Psoas muscle (tissue), 8 donors: ENCODE results near the gene VIPR2. TPM values are rescaled to one million over a fixed set of nuclear protein-coding genes. Genes with fewer than 3 reads are reported as not detected.
A peak's percentile ranks its signal among the peaks of the same experiment; 100 is the strongest.

Experiments
- ATAC-seq, 4 donors: fragments of 200-7000 bp; cut with Tn5 transposase; one replicate each; pipeline ENCODE4 v1.9.1; 2020; ENCODE audit warnings: moderate library complexity in 3 of 4, mild to moderate bottlenecking in 2 of 4
- DNase-seq, 2 donors: peaks; one replicate each; pipeline ENCODE4 v3.0.0-alpha.2; 2020
- H3K27ac ChIP-seq: fragments of 200-600 bp; one replicate; pipeline ENCODE4 v1.8.0; 2022
- H3K27me3 ChIP-seq, 3 donors: fragments of 200-600 bp in 1 of 3; one replicate each; pipeline versions ENCODE4 v1.6.1 to v1.8.0; 2013 to 2022; ENCODE audit warnings: low read length in 2 of 3, mild to moderate bottlenecking in 2 of 3, moderate library complexity in 1 of 3; ENCODE audit not compliant: insufficient read depth in 3 of 3
- H3K36me3 ChIP-seq, 2 donors: fragments of 200-600 bp in 1 of 2; one replicate each; pipeline versions ENCODE4 v1.6.1 to v1.8.0; 2013 to 2022; ENCODE audit warnings: low read depth in 1 of 2, mild to moderate bottlenecking in 1 of 2, moderate library complexity in 1 of 2; ENCODE audit not compliant: insufficient read depth in 1 of 2
- H3K4me1 ChIP-seq: fragments of 200-600 bp; one replicate; pipeline ENCODE4 v1.8.0; 2022
- H3K4me3 ChIP-seq: fragments of 200-600 bp; one replicate; pipeline ENCODE4 v1.8.0; 2022; ENCODE audit warnings: mild to moderate bottlenecking
- H3K9me3 ChIP-seq: fragments of 200-600 bp; one replicate; pipeline ENCODE4 v1.8.0; 2022
- CTCF ChIP-seq: fragments of 200-600 bp; IDR thresholded peaks from one replicate; pipeline ENCODE4 v1.8.0; 2022; ENCODE audit warnings: antibody characterized with exemption
- WGBS, 3 donors: extraction: QIAGEN DNeasy Blood & Tissue Kit; methylation state at CpG; one replicate each; pipeline versions ENCODE4 v1.1.6 to v1.1.7; 2013; 5-methylcytosine and 5-hydroxymethylcytosine counted together
- intact Hi-C, 2 donors: fragments of 100-400 bp; cut with DNase I; formaldehyde crosslinking; loops; one replicate each; pipeline versions ENCODE4 v1.11.0 to v1.14.2; 2022
- polyA plus RNA-seq, 3 donors: library from polyadenylated mRNA; stranded (reverse); fragments of 200-250 nt; gene quantifications; one replicate each; pipeline ENCODE4 v1.2.3, GENCODE V29; 2013
- total RNA-seq, 4 donors: library from RNA; stranded (reverse); fragmentation: NEBNext Ultra II Directional in 2 of 4; extraction: Animal tissue kit (Norgen Biotek cat#: 25700) in 2 of 4; gene quantifications; one replicate each; pipeline versions ENCODE4 v1.2.1 to v1.2.4, GENCODE V29; 2021 to 2023
- donor health status: healthy with polysubstance abuse.
- donor health status: DM: no; HTN: no; CAD: no; lungs with moderate emphysema.
- donor health status: Bipolar disorder and iron deficiency.
- donor health status: healthy.
- donor health status: DM: yes; HTN: yes; CAD: no.
- donor health status: DM: no; HTN: no; CAD: no.
- donor health status: DM: no; HTN: no; CAD: no.
- donor health status: DM: yes; HTN: yes; CAD: no.

Gene VIPR2
- total and polyA plus RNA-seq, 7 donors = 0.60 to 3.6 (median 2.4) TPM

GRCh38 chr7:158997471-158997870, 147.2 kb downstream of the VIPR2 start:
- peak in 1 of 4 donors; percentile 41 for ATAC-seq
- intact Hi-C loops = no loop called here
- peaks cover 3% of the 10 kb centered on the region for H3K9me3 ChIP-seq
- peak in 1 of 2 donors; percentile 50 for DNase-seq
- no peaks in the 10 kb centered on the region for H3K4me1 ChIP-seq
- no peak for TF ChIP-seq CTCF
- H3K27me3 ChIP-seq = peaks cover 0 to 38% (median 13%) of the 10 kb centered on the region in 3 donors
- H3K4me3 ChIP-seq = peak overlapping the region; percentile 18
- H3K36me3 ChIP-seq = no peaks in the 10 kb centered on the region
- 39 to 74% (median 66%) methylated on average over 22 of the region's 22 CpGs for WGBS, 3 donors
- H3K27ac ChIP-seq = no peak overlapping the region

- Histone ChIP-seq H3K27ac (no peak overlapping the region), H3K27me3 (peaks cover 0 to 42% (median 17%) of the 10 kb centered on the region in 3 donors), H3K36me3 (no peaks in the 10 kb centered on the region), H3K9me3 (peaks cover 3% of the 10 kb centered on the region), H3K4me1 (no peaks in the 10 kb centered on the region), H3K4me3 (peak overlapping the region; percentile 18)
- 20 to 58% (median 47%) methylated on average over 19 to 32 of the region's 32 CpGs for WGBS, 3 donors
- intact Hi-C loops = no loop called here
- ATAC-seq (peak in 1 of 4 donors; percentile 24), DNase-seq (no peak)
- TF ChIP-seq CTCF = no peak
These were observed 147.6 kb downstream of the VIPR2 start for GRCh38 chr7:158997110-158997453.

- no peak overlapping the region for H3K27ac ChIP-seq
- peaks cover 3% of the 10 kb centered on the region for H3K9me3 ChIP-seq
- intact Hi-C loops = no loop called here
- H3K27me3 ChIP-seq = peaks cover 0 to 48% (median 18%) of the 10 kb centered on the region in 3 donors
- no peak for TF ChIP-seq CTCF
- H3K36me3 ChIP-seq = no peaks in the 10 kb centered on the region
- no peaks in the 10 kb centered on the region for H3K4me1 ChIP-seq
- 72 to 84% (median 77%) methylated on average over 46 to 47 of the region's 47 CpGs for WGBS, 3 donors
- DNase-seq (no peak), ATAC-seq (no peak)
- H3K4me3 ChIP-seq = peak overlapping the region; percentile 18
These were observed 148.2 kb downstream of the VIPR2 start for GRCh38 chr7:158996214-158997109.

GRCh38 chr7:158995514-158995913, 149.2 kb downstream of the VIPR2 start:
- no peak overlapping the region for H3K27ac ChIP-seq
- H3K4me3 ChIP-seq = no peak overlapping the region
- peaks cover 3% of the 10 kb centered on the region for H3K9me3 ChIP-seq
- no peaks in the 10 kb centered on the region for H3K4me1 ChIP-seq
- no peaks in the 10 kb centered on the region for H3K36me3 ChIP-seq
- peaks cover 0 to 58% (median 18%) of the 10 kb centered on the region in 3 donors for H3K27me3 ChIP-seq
- 87 to 93% (median 89%) methylated on average over 17 of the region's 17 CpGs for WGBS, 3 donors
- ATAC-seq (no peak), DNase-seq (no peak)
- intact Hi-C loops = no loop called here
- TF ChIP-seq CTCF = no peak
